Lower leg skin (tissue), 4 donors: ENCODE measurements around the gene HLA-C. TPM values are rescaled to one million over a fixed set of nuclear protein-coding genes. Genes with fewer than 3 reads are reported as not detected.
"Not testable (repeated sequence)": the region's sequence is repeated elsewhere in the genome, so short reads cannot be mapped to it uniquely, and the experiment has no call there.

Experiments
- DNase-seq, 2 donors: peaks; one replicate each; pipeline ENCODE4 v3.0.0-alpha.2; 2019; ENCODE audit warnings: low spot score in 2 of 2
- H3K4me3 ChIP-seq: fragments of 200-600 bp; sonication (generic); 2 replicates; pipeline ENCODE4 v1.5.1; 2017; ENCODE audit warnings: mild to moderate bottlenecking, low read depth; ENCODE audit not compliant: poor library complexity, severe bottlenecking
- CTCF ChIP-seq, 3 donors: fragments of 450-650 bp; IDR thresholded peaks; one replicate each; pipeline ENCODE4 v1.5.1; 2016; ENCODE audit warnings: antibody characterized with exemption in 3 of 3, mild to moderate bottlenecking in 3 of 3, moderate library complexity in 2 of 3
- POLR2A ChIP-seq, 2 donors: fragments of 450-650 bp; IDR thresholded peaks; one replicate each; pipeline ENCODE4 v1.6.1; 2016 to 2017; ENCODE audit warnings: antibody characterized with exemption in 2 of 2, mild to moderate bottlenecking in 1 of 2, moderate library complexity in 1 of 2
- WGBS, 2 donors: methylation state at CpG; one replicate each; pipeline ENCODE4 v1.1.5; 2018; 5-methylcytosine and 5-hydroxymethylcytosine counted together
- intact Hi-C: fragments of 100-400 bp; cut with DNase I; formaldehyde crosslinking; loops from one replicate; pipeline ENCODE4 v1.15.0; 2023; ENCODE audit warnings: low total_unique reads
- total RNA-seq, 4 donors: library from RNA; depleted of rRNA; stranded (reverse); fragments of >200 nt; gene quantifications; one replicate each; pipeline ENCODE4 v1.1.0, GENCODE V29; 2016

The HLA-C gene
- total RNA-seq, 4 donors from 2014 or later = 387 to 776 (median 534) TPM

GRCh38 chr6:31268836-31269235, 3.1 kb downstream of the HLA-C start:
- no peak for DNase-seq
- H3K4me3 ChIP-seq = no peak overlapping the region
- TF ChIP-seq CTCF (IDR thresholded peaks at IDR 0.05) (no peak), POLR2A (IDR thresholded peaks at IDR 0.05) (no peak)
- intact Hi-C loops = no loop called here
- WGBS, 2 donors = 67 to 71% methylated on average over 5 of the region's 5 CpGs

- TF ChIP-seq POLR2A (IDR thresholded peaks at IDR 0.05) (no peak), CTCF (IDR thresholded peaks at IDR 0.05) (no peak)
- 65 to 87% methylated on average over 7 of the region's 7 CpGs for WGBS, 2 donors
- intact Hi-C loops = no loop called here
- no peak for DNase-seq
- no peak overlapping the region for H3K4me3 ChIP-seq
Measured at GRCh38 chr6:31268369-31268765, 3.5 kb downstream of the HLA-C start.

GRCh38 chr6:31267651-31268368, 4.1 kb downstream of the HLA-C start:
- no peak for DNase-seq
- no peak for TF ChIP-seq CTCF (IDR thresholded peaks at IDR 0.05)
- TF ChIP-seq POLR2A (IDR thresholded peaks at IDR 0.05) = no peak
- H3K4me3 ChIP-seq = no peak overlapping the region
- intact Hi-C loops = no loop called here
- WGBS, 2 donors = 57 to 60% methylated on average over 7 of the region's 7 CpGs

GRCh38 chr6:31266567-31267360, 5.1 kb downstream of the HLA-C start:
- intact Hi-C loops = no loop called here
- no peak for DNase-seq
- WGBS, 2 donors = 38 to 43% methylated on average over 6 to 7 of the region's 7 CpGs
- no peak overlapping the region for H3K4me3 ChIP-seq
- TF ChIP-seq CTCF (IDR thresholded peaks at IDR 0.05) (no peak), POLR2A (IDR thresholded peaks at IDR 0.05) (no peak)

GRCh38 chr6:31265926-31266325, 6.0 kb downstream of the HLA-C start:
- TF ChIP-seq POLR2A (IDR thresholded peaks at IDR 0.05) (no peak), CTCF (IDR thresholded peaks at IDR 0.05) (no peak)
- intact Hi-C loops = no loop called here
- 10 to 39% methylated on average over 2 of the region's 2 CpGs for WGBS, 2 donors
- peak in 1 of 2 donors; percentile 54 for DNase-seq
- H3K4me3 ChIP-seq = no peak overlapping the region

GRCh38 chr6:31263346-31263933, 8.5 kb downstream of the HLA-C start:
- DNase-seq, intact Hi-C loops, H3K4me3 ChIP-seq: not testable (repeated sequence)
- 69% methylated on average over 5 of the region's 5 CpGs for WGBS, 2 donors

- intact Hi-C loops = not testable (repeated sequence)
- 43 to 47% methylated on average over 3 of the region's 3 CpGs for WGBS, 2 donors
Measured at GRCh38 chr6:31259995-31260394, 11.9 kb downstream of the HLA-C start.

More at GRCh38 chr6:31259995-31260394, 11.9 kb downstream of the HLA-C start:
- not testable (repeated sequence) for H3K4me3 ChIP-seq, DNase-seq
